ENCODE results near the gene ZNF8.
"Not testable (repeated sequence)": the region's sequence is repeated elsewhere in the genome, so short reads cannot be mapped to it uniquely, and the experiment has no call there.

ZNF8 gene

DNA sequence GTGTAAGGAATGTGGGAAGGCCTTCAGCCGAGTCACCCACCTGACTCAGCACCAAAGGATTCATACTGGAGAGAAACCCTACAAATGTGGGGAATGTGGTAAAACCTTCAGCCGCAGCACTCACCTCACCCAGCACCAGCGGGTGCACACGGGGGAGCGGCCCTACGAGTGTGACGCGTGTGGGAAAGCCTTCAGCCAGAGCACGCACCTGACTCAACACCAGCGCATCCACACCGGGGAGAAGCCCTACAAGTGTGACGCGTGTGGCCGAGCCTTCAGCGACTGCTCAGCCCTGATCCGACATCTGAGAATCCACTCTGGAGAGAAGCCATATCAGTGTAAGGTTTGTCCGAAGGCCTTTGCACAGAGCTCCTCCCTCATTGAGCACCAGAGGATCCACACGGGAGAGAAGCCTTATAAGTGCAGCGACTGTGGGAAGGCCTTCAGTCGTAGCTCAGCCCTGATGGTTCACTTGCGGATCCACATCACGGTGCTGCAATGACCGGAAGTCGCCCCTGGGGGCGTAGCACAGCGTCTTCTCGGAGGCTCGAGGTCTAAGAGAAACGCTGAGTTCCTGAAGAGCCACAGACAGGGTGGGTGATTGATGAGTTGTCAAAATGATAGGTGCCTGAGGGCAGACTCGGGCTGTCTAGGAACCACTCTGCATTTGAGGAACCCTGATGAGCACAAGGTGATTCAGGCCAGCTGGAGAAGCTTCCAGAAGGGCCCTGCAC lies 60.2 kb downstream of the ZNF8 start:
- DNase-seq: no peak

DNA sequence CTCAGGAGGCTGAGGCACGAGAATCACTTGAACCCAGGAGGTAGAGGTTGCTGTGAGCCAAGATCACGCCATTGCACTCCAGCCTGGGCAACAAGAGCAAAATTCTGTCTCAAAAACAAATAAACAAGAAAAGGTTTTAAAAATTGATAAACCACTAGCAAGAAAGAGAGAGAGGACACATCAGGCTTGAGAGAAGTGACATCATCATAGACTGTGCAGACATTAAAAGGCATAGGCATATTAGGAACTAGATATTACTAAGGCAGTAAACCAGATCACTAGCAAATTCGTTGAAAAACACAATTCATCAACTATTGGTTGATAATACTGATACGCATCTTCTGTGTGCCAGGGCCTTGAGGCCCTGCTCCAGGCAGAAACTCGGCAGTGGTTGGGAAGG lies 66.8 kb downstream of the ZNF8 start:
- DNase-seq: no peak

DNA sequence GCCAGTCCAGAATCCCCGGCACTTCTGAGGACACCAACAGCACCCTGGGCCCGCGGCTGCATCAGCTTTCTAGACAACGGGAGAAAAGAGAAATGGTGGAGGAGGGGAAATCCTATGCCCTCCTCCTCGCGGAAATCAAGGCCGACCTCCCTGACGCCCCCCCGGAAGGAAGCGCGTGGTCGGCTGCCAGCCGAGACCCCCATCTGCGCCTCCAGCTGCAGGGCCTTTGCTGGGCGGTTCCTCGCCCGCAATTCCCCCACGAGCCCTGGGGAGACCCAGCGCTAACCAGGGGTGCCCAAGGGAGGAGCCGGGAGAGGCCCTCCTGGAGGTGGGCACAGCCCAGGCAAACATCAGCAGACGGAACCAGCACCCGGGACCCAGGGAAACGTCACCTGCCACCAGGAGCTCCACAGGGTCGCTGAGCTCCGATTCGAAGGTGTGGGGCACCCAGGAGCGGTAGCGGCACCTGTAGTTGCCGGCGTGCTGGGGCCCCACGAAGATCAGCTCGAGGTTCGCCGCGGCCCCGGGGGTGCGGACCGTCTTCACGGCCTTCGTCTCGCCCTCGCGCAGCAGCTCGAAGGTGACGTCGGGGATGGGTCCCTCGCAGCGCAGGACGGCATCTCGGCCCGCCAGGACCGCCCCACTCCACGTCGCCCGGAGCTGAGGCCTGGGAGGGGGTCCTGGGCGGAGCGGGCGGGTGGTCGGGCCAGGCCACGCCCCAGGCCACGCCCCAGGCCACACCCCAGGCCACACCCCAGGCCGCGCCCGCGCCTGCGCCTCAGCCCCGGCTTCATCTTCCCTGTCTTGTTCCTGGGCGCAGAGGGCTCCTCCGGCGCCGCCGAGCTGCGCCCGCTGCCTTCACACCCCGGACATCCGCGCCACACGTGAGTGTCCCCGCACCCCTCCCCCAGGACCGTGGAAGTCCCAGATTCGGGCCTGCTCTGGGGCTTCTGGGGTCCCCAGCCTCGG lies 68.5 kb downstream of the ZNF8 start:
- DNase-seq: peak; percentile 68

DNA sequence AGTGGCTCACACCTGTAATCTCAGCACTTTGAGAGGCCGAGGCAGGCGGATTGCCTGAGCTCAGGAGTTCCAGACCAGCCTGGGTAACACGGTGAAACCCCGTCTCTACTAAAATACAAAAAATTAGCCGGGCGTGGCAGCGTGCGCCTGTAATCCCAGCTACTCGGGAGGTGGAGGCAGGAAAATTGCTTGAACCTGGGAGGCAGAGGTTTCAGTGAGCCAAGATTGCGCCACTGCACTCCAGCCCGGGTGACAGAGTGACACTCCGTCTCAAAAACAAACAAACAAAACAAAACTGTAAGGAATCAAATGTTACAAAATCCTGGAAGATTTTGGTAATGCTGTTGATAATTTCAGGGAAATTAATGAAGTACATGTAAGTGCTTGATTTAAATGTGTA lies 69.3 kb downstream of the ZNF8 start:
- not testable (repeated sequence) for DNase-seq

DNA sequence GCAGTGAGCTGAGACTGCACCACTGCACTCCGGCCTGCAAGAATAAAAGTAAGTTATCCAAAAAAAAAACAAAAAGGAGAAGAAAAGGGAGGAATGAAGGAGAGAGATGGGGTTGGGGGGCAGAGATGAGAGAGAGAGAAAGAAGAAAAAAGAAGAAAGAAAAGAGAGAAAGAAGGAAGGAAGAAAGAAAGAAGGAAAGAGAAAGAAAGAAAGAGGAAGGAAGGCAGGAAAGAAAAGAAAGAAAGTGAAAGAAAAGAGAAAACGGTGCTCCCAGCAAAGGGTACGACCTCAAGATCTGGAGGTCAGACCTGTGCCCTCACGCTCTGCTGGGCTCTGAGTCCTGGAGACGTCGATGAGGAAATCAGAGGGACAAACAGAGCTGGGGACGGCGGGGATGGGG lies 70.8 kb downstream of the ZNF8 start:
- DNase-seq: no peak

DNA sequence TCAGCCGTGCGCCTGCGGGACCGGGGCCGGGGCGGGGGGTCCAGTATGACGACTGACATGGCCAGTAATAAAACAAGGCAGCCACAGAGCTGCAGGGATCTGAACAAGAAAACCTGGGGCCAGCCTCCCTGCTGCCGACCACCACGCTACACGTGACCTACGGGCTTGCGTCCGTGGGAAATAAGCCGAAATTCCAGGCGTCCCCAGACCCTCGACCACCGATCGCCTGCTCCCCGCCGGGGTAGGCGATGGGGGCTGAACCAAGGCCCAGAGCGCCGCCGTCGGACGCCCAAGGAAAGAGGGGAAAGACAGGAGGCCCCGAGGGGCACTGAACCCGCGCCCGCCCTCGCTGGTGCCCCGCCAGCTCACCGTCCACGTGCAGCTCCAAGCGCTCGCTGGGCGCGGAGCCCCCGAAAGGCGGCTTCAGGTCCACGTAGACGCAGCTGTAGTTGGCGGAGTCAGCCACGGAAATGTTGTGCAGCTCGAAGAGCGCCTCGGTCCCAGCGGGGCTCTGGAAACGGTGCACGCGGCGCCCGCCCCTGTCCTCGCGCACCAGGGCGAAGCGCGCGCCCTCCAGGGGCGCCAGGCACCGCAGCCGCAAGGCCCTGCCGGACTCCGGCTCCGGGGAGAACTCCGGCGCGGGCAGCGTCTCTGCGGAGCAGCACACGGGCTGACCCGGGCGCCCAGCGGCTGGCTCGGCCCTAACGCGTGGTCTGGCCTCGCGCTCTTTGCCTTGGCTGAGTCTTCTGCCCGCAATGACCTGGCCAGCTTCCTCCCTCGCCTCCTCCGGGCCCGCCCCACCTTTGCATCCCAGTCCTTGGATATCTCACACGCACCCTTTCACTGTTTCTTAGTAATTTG lies 71.5 kb downstream of the ZNF8 start:
- DNase-seq: no peak

DNA sequence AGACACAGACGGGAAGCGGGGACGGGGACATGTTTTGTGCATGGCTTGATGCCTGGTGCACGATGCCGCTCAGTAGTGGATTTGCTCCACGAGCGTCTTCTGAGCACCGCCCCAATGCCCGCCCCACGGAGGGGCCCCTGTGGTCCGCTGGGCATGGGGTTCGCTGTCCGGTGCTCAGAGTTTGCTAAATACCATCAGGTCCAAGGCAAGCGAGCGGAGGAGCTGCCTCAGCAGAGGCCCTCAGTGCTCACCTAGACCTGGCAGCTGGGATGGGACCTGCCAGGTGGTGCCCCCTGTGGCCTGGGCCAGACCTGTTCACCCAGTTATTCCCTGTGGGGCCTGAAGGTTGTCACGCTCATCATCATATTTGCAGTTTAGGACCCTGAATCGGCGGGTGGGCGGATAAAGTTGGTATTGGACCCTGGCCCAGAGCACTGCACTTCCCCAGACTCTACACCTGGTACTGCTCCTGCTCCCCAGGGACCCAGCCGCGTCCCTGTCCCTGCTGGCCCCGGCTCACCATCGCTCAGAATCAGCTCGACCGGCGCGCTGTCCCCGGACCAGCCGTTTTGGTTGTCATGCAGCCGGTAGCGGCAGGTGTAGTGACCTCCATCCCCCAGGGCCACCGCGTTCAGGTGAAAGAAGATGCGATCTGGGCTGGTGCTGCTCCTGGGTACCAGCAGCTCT lies 72.3 kb downstream of the ZNF8 start:
- no peak for DNase-seq

DNA sequence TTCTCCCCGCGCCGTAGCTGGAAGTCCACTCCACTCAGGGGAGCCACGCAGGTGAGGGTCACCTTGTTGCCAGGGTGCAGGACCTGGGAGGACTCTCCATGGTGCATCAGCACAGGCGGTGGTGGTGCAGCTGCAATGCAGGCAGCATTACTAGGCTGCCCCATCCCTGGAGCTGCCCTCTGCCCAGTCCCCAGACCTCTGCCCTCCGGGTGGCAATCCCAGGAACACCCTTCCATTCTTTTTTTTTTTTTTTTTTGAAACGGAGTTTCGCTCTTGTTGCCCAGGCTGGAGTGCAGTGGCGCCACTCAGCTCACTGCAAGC lies 72.8 kb downstream of the ZNF8 start:
- DNase-seq: no peak

DNA sequence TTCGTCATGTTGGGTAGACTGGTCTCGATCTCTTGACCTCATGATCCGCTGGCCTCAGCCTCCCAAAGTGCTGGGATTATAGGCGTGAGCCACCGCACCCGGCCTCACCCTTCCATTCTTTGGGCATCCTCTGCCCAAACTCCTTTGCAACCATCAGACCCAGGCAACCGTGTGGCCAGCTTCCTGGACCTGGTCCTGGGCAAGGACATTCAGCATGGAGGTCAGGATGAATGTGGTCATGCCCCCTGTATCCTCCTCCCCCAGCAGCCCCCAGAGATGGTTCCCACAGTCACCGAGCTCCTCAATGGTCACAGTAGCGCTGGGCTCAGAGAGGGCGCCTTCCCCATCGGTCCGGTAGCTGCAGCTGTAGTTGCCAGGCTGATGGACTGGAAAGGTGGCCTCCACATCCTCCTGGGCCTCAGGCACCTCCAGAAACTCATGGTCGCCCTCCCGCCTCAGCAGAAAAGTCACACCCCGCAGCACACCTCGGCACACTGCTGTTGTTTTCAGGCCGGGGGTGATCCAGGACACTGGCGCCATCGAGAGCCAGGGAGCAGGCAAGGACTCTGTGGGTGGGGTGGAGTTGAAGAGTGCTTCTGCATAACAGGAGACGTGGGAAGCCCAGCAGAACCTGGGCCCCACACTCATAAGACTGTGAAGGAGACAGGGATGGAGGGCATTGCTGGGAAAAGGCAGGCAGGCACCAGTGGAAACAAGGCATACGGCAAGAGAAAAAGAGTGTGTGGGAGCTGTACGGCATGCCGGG lies 73.4 kb downstream of the ZNF8 start:
- no peak for DNase-seq

All from stimulated activated CD4-positive, alpha-beta T cell treated with anti-CD3 and anti-CD28 coated beads, Interleukin-1b, Interleukin-23, amount 100 ng/mL, for 48 hours (primary cell).